HG03378 (cell line): ENCODE measurements around the gene ESRRG.

Experiments used
- ATAC-seq: cut with Tn5 transposase; IDR thresholded peaks from one replicate; pipeline ENCODE4 v1.9.1; 2021; ENCODE audit warnings: mild to moderate bottlenecking, moderate library complexity; ENCODE audit not compliant: unreplicated experiment

ESRRG gene

GRCh38 chr1:216723274-216723780 lies at the start of gene ESRRG:
TSS of gene ESRRG (minus strand) at chr1:216723429. CDS start at chr1:216723299, 130 bp downstream.
- ATAC-seq, result no peak

DNA sequence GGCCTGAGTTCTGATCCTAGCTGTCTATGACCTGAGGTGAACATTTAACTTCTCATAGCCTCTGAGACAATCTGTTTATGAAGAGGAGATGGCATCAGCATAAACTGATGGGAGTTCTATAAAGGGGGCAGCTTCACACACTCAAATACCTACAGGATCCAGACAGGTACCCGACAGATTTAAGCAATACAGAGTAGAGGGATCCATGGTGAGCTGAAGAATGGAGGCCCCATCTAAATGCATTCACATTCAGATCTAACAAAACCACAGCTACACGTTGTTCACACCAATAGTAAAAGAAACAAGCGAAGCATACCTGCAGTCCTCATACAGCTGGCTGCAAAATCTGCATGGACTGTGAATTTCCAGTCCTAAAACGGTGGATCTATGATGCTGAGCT lies 48.7 kb upstream of the ESRRG start:
- ATAC-seq, result no peak

DNA sequence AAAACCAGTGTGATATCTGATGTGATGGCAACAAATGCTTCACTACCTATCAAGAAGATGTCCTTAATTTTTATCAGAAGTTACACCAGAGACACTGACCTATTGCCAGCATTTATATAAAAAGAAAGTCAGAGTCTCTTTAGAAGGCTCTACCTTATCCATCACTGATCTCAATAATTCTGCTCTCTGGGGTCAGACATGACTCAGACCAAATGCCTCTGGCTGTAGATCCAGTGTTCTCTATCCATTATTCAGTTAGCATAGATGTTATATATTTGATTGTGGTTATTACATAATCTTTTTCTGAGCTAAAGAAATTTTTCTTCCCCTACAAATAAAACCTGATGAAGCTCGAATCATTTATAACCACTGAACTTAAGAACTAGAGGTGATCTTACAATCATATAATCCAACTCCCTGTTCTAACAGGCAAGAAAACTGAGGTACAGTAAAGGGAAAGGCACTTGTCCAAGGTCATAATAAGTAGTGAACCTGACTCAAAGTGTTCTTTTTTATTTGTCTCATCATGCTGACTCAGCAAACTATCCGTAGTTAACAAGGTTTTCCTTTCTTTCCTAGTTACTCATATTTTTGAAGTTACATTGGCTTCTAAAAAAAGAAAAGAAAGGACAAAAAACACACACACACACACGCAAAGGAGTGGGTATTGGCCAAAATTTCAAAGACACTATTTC lies 43.6 kb upstream of the ESRRG start:
- ATAC-seq, result no peak

- ATAC-seq, result no peak
Measured at GRCh38 chr1:216765346-216766300, 42.4 kb upstream of the ESRRG start.

- no peak for ATAC-seq
Measured at GRCh38 chr1:216758161-216758560, 34.9 kb upstream of the ESRRG start.

DNA sequence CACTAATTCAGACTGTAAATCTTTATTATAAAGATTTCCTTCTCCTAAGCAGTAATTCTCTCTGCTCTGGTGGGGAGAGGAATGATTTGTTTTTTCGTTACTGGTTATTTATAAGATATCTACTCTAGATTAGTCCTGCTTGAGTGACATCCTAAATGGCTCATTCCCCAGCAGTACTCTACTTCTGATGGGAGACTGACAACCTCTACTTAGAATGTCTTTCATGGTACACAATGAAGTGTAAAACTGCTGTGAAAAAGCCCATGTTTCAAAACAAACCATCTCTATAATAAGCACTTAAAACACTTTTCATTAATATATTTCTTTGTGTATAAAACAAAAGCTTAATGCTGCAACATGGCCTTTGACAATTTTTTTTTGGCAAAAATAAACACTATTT lies 33.9 kb upstream of the ESRRG start:
- no peak for ATAC-seq

DNA sequence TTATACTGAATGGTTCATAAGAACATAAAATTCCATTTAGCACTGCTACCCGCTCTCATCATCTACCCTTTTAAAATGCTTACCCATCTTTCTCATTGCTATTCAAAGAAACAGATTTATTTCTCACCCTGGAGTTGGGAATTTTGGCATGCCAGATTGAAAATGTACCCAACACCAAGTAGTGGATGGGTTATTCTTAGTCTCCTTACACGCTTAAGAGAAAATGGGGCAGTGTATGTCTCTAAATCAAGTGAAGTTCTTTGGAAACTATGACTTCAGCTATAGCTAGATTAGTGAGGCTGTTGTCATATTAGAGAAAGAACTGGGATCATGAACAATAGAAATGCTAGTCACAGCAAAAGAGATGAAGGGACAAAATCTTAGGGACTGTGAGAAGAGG lies 27.7 kb upstream of the ESRRG start:
- ATAC-seq, result no peak

- no peak for ATAC-seq
Measured at GRCh38 chr1:216750031-216750627, 26.9 kb upstream of the ESRRG start.

- no peak for ATAC-seq
Measured at GRCh38 chr1:216749232-216749631, 26.0 kb upstream of the ESRRG start.

GRCh38 chr1:216742625-216743024 lies 19.4 kb upstream of the ESRRG start:
- ATAC-seq, result no peak

- no peak for ATAC-seq
Measured at GRCh38 chr1:216740331-216740730, 17.1 kb upstream of the ESRRG start.

DNA sequence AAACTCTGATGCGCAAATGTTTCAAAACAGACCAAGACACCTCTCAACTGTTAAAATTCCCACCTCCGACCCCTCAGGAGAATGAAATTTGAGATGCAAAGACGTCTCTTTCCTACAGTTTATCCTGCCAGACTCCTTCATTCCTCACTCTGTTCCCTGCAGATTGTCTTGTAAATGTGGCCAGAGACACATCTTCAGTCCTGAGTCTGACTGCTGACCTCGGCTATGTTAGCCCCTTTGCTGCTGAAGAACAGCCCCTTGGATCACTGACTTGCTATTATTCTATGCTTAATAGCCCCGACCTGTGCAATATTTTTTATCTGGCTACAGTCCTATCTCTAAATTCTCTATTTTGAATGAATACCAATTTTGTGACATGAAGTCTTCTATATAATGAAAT lies 16.6 kb upstream of the ESRRG start:
- no peak for ATAC-seq

GRCh38 chr1:216732121-216732520 lies 8.9 kb upstream of the ESRRG start:
- no peak for ATAC-seq

DNA sequence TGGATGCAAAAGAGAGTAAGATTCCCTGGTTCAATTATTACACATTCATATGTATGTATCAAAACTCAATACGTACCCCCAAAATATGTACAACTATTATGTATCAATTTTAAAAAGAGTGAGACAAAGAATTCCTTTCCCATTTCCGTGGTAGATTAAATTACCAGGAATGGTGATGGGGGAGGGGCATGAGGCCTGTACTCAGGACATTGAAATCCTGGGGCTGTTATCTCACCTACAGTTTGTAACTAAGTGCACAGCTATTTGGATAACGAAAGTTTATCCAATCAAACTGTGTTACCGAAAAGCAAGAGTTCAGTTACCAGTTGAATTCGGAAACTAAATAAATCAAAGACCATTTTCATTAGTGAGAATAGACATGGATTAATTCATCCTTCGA lies 8.3 kb upstream of the ESRRG start:
- no peak for ATAC-seq

DNA sequence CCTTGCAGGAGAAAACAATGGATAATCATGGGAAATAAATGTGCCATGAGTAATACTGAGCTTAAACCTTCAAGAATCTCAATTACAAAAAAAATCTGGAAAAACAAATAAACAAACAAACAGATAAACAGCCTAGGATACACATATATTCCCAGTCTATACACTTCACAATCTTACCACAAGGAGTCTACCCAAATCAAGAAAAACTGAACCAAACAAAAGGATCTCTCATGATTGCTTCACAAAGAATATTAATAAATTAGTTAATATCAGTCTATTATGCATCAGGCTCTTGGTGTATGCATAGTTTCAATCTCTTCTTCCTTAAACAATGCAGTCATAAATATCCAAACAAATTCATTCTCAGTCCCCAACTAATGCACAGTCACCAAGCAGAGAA lies 3.2 kb upstream of the ESRRG start:
- no peak for ATAC-seq

DNA sequence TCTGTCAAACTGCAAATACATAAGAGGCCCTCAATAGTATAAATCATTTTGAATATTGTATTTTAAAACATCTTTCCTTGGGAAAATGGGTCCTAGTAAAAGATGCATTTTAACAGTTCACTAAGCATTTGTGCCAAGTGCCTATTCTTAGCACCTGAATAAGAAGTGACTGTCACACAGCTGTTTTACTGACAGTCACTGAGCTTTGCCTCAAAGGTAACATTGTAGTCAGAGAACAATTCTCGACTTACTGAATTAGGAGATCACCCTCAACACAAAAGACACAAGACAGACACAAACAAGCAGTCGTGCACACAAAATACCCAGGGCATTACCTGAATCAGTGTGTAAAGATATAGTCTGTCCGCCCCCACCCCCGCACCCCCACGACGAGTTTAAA lies 408 bp downstream of the ESRRG start:
- no peak for ATAC-seq

- no peak for ATAC-seq
Measured at GRCh38 chr1:216721863-216722262, 1.4 kb downstream of the ESRRG start.

- ATAC-seq, result no peak
Measured at GRCh38 chr1:216721062-216721461, 2.2 kb downstream of the ESRRG start.

- ATAC-seq, result no peak
Measured at GRCh38 chr1:216711712-216712111, 11.5 kb downstream of the ESRRG start.

GRCh38 chr1:216710598-216711333 lies 12.5 kb downstream of the ESRRG start:
- ATAC-seq, result no peak

- ATAC-seq, result no peak
Measured at GRCh38 chr1:216710055-216710454, 13.2 kb downstream of the ESRRG start.
